ENCODE results near the gene APBA1.

Gene APBA1

DNA sequence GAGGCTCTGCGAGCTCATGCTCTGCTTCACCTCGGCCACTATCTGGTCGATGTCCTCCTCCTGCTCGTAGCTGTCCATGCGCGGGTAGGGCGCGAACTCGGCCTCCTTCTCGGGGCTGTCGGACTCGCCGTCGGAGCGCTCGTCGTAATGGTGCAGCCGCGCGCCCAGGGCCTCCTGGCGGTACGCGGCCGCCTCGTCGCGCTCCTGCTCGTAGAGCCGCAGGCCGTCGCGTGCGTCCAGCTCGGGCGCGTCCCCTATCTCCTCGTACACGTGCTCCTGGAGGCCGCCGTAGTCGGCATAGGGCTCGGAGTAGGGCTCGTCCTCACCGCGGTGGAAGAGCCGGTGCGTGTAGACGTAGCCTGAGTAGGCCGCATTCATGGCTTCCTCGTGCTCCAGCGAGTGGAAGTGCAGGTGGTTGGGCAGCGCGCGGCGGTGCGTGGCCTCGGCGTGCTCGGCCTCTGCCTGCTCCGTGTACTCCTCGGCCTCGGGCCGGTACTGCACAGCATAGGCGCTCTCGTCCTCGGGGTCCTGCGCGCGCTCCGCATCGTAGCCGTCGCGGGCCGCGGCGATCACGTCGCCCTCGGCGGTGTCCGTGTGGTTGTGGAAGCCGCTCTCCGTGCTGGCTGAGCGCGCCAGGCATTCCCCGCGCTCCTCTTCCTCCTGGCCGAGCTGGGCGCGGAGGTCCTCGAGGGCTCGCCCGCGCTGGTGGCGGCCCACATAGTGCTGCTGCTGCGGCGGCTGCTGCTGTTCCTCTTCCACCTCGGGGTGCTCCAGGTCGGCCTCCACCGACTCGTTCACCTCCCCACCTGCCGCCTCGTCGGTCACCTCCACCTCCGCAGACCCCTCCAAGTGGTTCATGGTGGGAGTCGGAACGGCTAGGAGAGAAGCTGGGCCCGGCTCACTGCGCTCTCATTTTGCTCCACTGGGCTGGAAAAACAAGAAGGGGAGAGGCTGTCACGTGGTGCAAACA, 155.5 kb downstream of the APBA1 start:
- no peak for DNase-seq

DNA sequence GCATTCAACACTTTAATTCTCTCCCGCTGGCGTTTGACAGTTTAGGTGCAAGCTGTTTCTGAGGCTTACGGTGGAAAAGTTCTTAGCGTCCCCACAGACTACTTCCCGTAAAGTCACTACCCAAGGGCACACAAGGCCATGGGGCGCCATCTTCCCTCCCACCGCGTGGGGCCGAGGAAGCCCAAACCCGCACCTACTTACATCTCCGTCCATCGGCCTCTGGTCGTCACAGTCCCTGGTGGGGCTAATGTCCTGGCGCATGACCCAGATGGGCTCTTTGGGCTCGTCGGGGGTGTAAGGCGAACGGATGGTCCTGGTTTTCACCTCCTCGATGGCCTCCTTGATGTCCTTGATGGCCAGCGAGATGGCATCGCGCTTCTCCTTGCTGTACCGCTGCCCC, 156.4 kb downstream of the APBA1 start:
- DNase-seq: no peak

- no peak for DNase-seq
Measured at GRCh38 chr9:69513141-69513820, 158.9 kb downstream of the APBA1 start.

DNA sequence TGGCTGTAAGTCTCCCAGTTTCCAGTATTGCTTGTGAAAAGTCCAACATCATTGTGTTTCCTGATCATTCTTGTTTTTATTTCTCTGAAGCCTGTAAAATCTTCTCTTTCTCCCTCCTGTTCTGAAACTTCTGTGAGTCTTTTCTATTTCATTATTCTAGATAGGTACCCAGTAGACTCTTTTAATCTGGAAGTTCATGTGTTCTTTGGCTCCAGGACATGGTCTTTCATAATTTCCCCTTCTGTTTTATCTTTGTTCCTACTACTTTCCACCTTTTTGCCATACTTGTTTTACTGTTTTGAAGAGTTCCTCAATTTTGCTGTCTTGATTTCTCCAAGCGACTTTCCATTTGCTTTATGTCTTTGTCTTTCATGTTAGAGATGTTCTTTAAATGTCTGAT, 168.1 kb downstream of the APBA1 start:
- DNase-seq: no peak

- DNase-seq: no peak
Measured at GRCh38 chr9:69502671-69503301, 169.4 kb downstream of the APBA1 start.

- DNase-seq: no peak
Measured at GRCh38 chr9:69500896-69501295, 171.3 kb downstream of the APBA1 start.

GRCh38 chr9:69499959-69500358, 172.2 kb downstream of the APBA1 start:
- DNase-seq: no peak

- DNase-seq: no peak
Measured at GRCh38 chr9:69499407-69499806, 172.8 kb downstream of the APBA1 start.

DNA sequence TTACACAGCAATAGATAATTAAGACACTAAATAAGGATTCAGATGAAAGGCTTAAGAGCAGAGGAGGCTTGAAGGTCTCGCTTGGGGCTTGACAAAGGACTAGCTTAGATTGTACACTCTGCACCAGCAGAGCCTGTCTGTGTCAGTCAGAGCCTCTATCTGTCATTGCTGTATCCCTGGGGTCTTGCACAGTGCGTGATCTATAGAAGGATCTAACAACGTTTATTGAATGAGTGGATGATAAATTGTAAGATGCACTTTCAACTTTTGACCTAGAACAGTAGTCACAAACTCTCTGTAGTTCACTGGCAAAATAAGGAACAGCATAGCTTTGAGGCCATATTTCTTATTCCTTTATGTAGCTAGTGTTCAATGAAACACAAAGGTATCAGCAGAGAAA, 173.7 kb downstream of the APBA1 start:
- no peak for DNase-seq

- no peak for DNase-seq
Measured at GRCh38 chr9:69497816-69498215, 174.4 kb downstream of the APBA1 start.

DNA sequence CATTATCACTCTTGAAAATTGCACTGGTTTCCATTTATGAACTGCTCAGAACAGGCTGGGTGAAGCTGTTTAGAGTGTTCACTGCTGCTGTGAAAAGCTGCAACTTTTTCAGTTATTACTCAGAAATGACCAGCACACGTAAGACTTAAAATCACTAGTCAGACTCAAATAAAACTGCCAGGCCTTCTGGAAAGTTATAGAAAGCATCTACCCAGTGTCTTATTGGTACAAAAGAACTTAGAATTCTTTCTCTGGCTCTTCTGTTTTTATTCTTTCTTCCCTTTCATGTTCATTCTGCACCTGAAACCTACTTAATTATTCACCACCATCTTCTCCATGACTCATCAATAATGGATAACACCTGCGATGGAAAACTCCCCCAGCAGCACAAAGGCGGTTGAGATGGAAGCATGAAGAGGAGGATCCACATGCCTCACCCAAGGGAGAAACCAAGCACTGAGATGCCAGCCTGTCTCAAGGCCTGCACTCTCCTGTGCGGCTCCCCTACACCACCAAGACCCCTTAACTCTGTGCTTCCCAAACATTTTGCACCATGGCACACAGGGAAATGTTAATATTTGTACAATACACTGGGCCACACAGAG, 175.2 kb downstream of the APBA1 start:
- no peak for DNase-seq

GRCh38 chr9:69495296-69495695, 176.9 kb downstream of the APBA1 start:
- no peak for DNase-seq

DNA sequence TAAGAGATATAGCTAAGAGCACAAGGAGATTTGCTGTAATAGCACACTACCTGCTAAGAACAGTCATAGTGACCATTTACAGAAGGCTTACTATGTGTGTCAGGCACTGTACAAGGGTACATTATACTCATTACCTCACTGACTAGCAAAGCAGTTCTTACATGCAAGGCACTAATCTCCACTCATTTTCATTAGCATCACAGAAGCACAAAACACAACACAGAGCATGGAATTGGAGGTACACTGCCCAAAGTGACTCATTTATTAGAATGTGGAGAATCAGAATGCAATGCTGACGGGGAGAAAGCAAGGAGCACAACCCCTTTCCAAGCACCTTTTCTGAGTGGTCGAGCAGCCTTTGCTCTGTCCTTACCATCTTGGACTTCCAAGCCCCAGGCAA, 177.4 kb downstream of the APBA1 start:
- DNase-seq: no peak

- no peak for DNase-seq
Measured at GRCh38 chr9:69494208-69494607, 178.0 kb downstream of the APBA1 start.

DNA sequence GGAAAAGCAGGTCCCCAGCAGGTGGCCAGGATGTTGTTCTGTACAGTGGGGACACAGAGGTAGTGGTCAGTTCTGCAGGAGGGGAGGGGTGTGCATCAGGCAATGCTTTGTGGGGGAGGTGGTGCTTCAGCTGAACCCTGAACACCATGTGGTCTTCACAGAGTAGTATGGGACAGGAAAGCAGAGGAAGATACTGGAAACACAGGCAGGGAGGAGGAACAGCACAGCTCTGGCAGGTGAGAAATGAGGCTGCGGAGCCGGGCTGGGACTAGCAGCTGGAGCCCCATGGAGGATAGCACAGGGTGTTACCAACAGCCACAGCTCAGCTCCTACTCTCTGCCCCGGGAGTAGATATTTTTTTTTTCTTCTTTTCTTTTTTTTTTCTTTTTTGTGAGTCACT, 185.7 kb downstream of the APBA1 start:
- DNase-seq: no peak

- DNase-seq: no peak
Measured at GRCh38 chr9:69485466-69485865, 186.7 kb downstream of the APBA1 start.

DNA sequence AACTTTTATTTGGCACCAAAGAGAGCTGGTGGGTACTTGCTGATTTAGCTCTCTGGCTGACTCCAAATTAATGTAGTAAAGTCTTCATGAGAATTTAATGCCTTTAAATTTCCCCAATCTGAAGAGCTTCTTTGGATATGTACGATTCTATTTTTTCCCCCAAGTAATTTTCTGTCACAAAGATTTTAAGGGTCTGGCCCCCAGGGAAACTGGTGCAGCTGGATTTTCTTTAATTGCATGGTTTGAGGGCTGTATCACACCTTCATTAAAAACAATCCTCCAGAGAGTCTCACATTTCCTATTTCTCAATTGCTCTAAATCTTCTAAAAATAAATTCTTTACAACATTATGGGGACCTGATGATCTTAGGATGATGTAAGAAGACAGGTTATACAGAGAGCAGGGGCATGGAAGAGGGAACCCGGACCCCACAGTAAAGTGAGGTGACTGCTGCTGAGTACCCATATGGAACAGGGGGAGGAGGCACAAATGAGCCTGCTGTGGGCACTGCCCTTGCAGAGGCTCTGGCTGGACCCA, 188.2 kb downstream of the APBA1 start:
- DNase-seq: no peak

- DNase-seq: no peak
Measured at GRCh38 chr9:69476797-69477196, 195.4 kb downstream of the APBA1 start.

GRCh38 chr9:69476016-69476415, 196.2 kb downstream of the APBA1 start:
- no peak for DNase-seq

DNA sequence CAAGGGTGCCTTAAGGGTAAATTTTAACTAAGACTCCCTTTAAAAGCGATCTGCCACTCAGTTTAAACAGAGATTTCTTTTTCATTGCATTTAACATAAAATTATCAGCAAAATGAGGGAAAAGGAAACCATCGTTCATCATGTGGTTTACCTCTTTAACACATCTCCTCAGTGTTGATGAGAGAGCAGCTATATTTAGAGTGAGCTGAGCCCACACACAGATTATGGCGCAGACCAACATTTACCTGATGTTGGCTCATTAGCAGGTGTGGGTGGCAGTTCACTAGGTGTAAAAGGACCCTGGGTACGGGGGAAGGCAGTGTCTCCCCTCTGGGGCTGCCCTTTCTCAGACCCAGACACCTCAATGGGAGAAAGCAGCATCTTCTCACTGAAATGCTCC, 197.3 kb downstream of the APBA1 start:
- DNase-seq: no peak

DNA sequence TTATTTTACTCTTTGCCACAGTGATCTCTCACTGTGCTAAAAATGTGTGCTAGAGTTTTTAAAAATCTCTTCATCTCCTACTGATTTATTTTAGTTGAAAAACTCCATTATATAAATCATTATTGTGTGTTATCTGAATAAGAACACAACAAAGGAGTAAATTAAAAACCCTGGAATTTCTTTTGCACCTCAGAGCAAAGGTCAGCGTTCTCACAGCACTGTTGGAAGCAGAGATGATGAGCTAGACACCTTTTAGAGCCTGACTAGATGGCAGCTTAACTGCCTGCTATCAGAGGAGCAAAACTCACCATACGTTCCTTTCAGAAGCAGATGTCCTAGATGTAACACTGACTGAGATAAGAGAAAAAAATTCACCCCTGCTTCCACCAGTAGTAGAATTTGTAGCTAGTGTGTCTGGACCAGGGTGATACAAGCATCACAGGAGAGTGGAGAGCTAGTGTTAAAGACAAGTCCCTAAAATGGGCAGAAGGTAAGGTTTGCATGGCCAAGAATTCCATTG, 200.0 kb downstream of the APBA1 start:
- DNase-seq: no peak

DNA sequence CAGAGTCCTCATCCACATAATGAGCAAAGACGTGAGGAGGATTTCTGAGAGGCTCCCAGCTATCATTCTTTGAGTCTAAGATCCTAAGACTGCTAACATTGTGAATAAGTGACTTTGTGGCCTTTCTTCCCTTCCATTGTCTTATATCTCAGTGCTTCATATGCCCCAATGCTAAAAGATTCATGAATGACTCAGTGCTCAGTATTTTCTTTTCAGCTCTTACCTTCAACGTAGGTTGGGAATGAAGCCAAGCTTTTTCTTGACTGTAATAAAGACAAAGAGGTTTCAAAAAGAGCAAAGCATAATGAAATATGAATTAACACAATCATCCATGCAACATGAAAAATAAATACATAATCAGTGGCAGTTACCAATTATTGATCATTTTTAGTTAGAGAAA, 200.7 kb downstream of the APBA1 start:
- DNase-seq: no peak
